RWPE1 (cell line): Measurements from ENCODE around the gene HDAC6.
"Not testable (repeated sequence)": the region's sequence is repeated elsewhere in the genome, so short reads cannot be mapped to it uniquely, and the experiment has no call there.

Source experiments
- CTCF ChIA-PET: fragments of 350-600 bp; sonication (Branson Sonifier 250); formaldehyde crosslinking; extraction: SDS; loops from one replicate; lab custom pipeline; 2021; lab: Yijun Ruan, JAX
- POLR2A ChIA-PET: fragments of 400-600 bp; formaldehyde crosslinking; extraction: SDS; loops from one replicate; lab custom pipeline; 2020; ENCODE audit warnings: antibody characterized with exemption; ENCODE audit not compliant: low non-redundant PET; lab: Yijun Ruan, JAX
- DNase-seq: peaks from one replicate; pipeline ENCODE4 v3.0.0; 2012; ENCODE audit warnings: low spot score
- H3K27ac ChIP-seq: fragments of 450-650 bp; 2 replicates; pipeline ENCODE4 v1.5.1; 2017
- TF ChIP-seq, protein P1 (sequence below): fragments of 450-650 bp; conservative IDR thresholded peaks from 2 replicates; pipeline ENCODE4 v1.5.1; 2017; ENCODE audit warnings: low read depth, mild to moderate bottlenecking

HDAC6 gene

DNA sequence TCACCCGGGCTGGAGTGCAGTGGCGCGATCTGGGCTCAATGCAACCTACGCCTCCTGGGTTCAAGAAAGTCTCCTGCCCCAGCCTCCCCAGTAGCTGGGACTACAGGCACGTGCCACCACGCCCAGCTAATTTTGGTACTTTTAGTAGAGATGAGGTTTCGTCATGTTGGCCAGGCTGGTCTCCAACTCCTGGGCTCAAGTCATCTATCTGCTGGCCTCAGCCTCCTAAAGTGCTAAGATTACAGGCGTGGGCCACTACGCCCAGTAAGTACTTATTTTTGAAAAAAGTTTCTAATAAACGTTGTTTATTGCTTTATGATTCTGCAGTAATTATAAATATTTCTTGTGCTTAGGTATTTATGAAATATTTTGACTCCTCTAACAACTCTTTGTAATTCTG lies 37.8 kb downstream of the HDAC6 start:
- CTCF ChIA-PET: no interaction called here
- POLR2A ChIA-PET: no interaction called here
- TF ChIP-seq, protein P1, sequence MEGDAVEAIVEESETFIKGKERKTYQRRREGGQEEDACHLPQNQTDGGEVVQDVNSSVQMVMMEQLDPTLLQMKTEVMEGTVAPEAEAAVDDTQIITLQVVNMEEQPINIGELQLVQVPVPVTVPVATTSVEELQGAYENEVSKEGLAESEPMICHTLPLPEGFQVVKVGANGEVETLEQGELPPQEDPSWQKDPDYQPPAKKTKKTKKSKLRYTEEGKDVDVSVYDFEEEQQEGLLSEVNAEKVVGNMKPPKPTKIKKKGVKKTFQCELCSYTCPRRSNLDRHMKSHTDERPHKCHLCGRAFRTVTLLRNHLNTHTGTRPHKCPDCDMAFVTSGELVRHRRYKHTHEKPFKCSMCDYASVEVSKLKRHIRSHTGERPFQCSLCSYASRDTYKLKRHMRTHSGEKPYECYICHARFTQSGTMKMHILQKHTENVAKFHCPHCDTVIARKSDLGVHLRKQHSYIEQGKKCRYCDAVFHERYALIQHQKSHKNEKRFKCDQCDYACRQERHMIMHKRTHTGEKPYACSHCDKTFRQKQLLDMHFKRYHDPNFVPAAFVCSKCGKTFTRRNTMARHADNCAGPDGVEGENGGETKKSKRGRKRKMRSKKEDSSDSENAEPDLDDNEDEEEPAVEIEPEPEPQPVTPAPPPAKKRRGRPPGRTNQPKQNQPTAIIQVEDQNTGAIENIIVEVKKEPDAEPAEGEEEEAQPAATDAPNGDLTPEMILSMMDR: no peak
- H3K27ac ChIP-seq: no peak overlapping the region
- no peak for DNase-seq

DNA sequence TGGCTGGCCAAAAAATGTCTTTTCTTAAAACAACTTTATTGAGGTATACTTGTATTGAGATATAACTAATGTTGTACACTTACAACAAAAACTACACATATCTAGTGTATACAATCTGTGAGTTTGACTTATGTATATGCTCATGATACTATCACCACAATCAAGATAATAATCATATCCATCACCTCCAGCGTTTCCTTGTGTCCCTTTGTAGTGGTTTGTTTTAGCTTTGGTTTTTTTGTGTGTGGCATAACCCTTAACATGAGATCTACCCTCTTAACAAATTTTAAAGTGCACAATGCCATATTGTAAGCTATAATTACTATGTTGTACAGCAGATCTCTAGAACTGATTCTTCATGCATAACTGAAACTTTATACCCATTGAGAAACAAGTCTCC lies 47.0 kb downstream of the HDAC6 start:
- POLR2A ChIA-PET: no interaction called here
- CTCF ChIA-PET: interaction anchor here (0.6 kb wide), 1 partner anchor 253 kb away, joined by 4 read pairs; no protein-coding TSS in a partner anchor
- TF ChIP-seq, protein P1: no peak
- no peak overlapping the region for H3K27ac ChIP-seq
- no peak for DNase-seq

DNA sequence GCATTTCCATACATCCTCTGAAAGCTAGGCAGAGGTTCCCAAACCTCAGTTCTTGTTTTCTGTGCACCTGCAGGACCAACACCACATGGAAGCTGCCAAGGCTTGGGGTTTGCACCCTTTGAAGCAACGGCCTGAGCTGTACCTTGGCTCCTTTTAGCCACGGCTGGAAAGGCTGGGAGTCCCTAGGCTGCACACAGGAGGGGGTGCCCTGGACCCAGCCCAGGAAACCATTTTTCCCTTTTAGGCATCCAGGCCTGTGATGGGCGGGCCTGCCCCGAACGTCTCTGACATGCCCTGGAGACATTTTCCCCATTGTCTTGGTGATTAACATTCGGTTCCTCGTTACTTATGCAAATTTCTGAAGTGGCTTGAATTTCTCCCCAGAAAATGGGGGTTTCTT lies 51.0 kb downstream of the HDAC6 start:
- CTCF ChIA-PET: no interaction called here
- TF ChIP-seq, protein P1: no peak
- POLR2A ChIA-PET: no interaction called here
- no peak overlapping the region for H3K27ac ChIP-seq
- no peak for DNase-seq

DNA sequence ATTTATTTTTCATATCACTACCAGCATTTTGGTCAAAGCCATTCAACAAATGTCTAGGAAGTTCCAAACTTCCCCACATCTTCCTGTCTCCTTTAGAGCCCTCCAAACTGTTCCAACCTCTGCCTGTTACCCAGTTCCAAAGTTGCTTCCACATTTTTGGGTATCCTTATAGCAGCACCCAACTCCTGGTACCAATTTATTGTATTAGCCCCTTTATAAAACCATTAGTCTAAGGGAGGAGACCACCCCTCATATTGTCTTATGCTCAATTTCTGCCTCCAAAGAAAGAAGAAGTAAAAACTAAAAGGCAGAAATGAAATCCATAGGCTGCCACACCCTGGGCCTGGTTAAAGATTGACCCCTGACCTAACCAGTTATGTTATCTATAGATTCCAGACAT lies 51.6 kb downstream of the HDAC6 start:
- CTCF ChIA-PET, DNase-seq, H3K27ac ChIP-seq, POLR2A ChIA-PET: not testable (repeated sequence)

DNA sequence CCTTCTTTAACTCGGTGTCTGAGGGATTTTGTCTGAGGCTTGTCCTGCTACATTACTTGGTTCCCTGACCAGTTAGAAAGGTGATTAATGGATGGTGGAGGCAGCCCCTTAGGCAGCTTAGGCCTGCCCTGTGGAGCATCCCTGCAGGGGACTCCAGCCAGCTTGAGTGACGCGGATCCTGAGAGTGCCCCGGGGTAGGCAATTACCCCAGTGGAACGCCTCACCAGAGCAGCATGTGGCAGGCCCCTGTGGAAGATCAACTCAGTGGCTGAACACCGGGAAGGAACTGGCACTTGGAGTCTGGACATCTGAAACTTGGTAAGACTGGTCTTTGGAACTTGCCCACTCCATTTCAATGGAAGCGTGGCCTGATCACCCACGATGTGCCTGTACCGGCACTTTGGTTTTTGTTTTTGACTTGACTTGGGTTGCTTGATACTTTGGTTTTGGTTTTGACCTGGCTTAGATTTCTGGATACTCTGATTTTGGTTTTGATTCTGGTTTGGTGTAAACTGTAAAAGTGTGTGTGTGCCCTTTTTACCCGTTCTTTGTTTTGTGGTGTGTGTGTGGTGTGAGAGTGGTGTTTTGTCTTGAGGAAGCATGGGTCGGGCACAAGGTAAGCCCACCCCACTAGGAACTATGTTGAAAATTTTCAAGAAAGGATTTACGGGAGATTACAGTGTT lies 52.4 kb downstream of the HDAC6 start:
- POLR2A ChIA-PET, H3K27ac ChIP-seq, DNase-seq, CTCF ChIA-PET: not testable (repeated sequence)

DNA sequence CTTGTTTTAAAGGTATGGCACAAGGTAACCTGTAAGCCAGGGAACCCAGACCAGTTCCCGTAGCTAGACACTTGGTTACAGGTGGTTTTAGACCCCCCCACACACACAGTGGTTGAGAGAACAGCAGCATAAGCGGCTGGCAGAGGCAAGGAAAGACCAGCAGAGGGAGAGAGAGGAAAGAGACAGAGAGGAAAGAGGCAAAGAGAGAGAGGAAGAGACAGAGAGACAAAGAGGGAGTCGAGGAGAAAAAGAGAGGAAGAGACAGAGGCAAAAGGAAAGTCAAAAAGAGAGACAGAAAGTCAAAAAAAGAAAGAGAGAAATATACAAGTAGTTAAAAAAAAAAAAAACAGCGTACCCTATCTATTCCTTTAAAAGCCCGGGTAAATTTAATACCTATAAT lies 53.0 kb downstream of the HDAC6 start:
- ChIA-PET CTCF (no interaction called here), POLR2A (no interaction called here)
- TF ChIP-seq, protein P1: peak; percentile 38
- H3K27ac ChIP-seq: no peak overlapping the region
- no peak for DNase-seq

DNA sequence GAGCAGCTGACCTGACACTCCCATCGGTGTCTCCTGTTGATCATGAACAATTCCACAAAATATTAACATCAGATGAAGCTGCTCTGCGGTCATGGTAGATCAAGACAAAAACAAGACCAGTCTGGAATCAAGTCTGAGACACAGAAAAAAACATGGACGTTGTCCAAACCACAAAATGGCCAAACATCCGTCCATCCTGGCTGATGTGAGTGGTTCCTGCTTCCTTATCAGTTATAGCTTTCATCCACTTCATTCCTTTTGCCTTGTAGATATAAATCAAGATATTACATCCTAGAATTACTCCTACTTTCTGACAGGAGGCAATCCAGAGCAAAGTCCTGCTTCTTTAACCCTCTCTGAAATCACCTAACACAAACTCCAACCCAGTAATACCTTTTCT lies 62.3 kb downstream of the HDAC6 start:
- POLR2A ChIA-PET: no interaction called here
- no peak for DNase-seq
- H3K27ac ChIP-seq: no peak overlapping the region
- TF ChIP-seq, protein P1: no peak
- CTCF ChIA-PET: interaction anchor here (0.7 kb wide), 1 partner anchor 1784 kb away, joined by 4 read pairs; no protein-coding TSS in a partner anchor

DNA sequence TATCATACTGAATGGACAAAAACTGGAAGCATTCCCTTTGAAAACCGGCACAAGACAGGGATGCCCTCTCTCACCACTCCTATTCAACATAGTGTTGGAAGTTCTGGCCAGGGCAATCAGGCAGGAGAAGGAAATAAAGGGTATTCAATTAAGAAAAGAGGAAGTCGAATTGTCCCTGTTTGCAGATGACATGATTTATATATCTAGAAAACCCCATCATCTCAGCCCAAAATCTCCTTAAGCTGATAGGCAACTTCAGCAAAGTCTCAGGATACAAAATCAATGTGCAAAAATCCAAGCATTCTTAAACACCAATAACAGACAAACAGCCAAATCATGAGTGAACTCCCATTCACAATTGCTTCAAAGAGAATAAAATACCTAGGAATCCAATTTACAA lies 70.2 kb downstream of the HDAC6 start:
- POLR2A ChIA-PET, H3K27ac ChIP-seq, DNase-seq, CTCF ChIA-PET: not testable (repeated sequence)
